Neural progenitor cell (in vitro differentiated cells): ENCODE data around the gene LATS2. TPM values are rescaled to one million over a fixed set of nuclear protein-coding genes. Genes with fewer than 3 reads are reported as not detected.

Experiments
- DNase-seq: peaks from one replicate; pipeline ENCODE4 v3.0.0-alpha.2; 2016; ENCODE audit warnings: low spot score
- H2AFZ ChIP-seq: fragments of 200-600 bp; sonication (generic); replicated peaks from 2 replicates; pipeline ENCODE4 v1.6.1; 2016; ENCODE audit warnings: antibody characterized with exemption
- H3F3A ChIP-seq: fragments of 200-600 bp; sonication (generic); 2 replicates; pipeline ENCODE4 v1.6.1; 2016; ENCODE audit warnings: antibody characterized with exemption, low read depth
- H3K27ac ChIP-seq: fragments of 200-600 bp; sonication (generic); 2 replicates; pipeline ENCODE4 v1.5.1; 2016; ENCODE audit warnings: mild to moderate bottlenecking
- H3K27me3 ChIP-seq: fragments of 200-600 bp; sonication (generic); 2 replicates; pipeline ENCODE4 v1.6.1; 2016; ENCODE audit warnings: mild to moderate bottlenecking, moderate library complexity
- H3K36me3 ChIP-seq: fragments of 200-600 bp; sonication (generic); 2 replicates; pipeline ENCODE4 v1.5.1; 2016
- H3K4me1 ChIP-seq: fragments of 200-600 bp; sonication (generic); 2 replicates; pipeline ENCODE4 v1.6.1; 2016; ENCODE audit warnings: mixed run types
- H3K4me2 ChIP-seq: fragments of 200-600 bp; sonication (generic); 2 replicates; pipeline ENCODE4 v1.6.1; 2016
- H3K4me3 ChIP-seq: fragments of 200-600 bp; sonication (generic); 2 replicates; pipeline ENCODE4 v1.5.1; 2016
- H3K79me2 ChIP-seq: fragments of 200-600 bp; sonication (generic); 2 replicates; pipeline ENCODE4 v1.6.1; 2016; ENCODE audit warnings: low read depth
- H3K9ac ChIP-seq: fragments of 200-600 bp; sonication (generic); 2 replicates; pipeline ENCODE4 v1.6.1; 2016
- H3K9me3 ChIP-seq: fragments of 200-600 bp; sonication (generic); 2 replicates; pipeline ENCODE4 v1.5.1; 2016; ENCODE audit warnings: low read depth
- H4K20me1 ChIP-seq: fragments of 200-600 bp; sonication (generic); 2 replicates; pipeline ENCODE4 v1.6.1; 2016; ENCODE audit warnings: low read depth
- H3K27ac Mint-ChIP-seq: 3 replicates; pipeline ENCODE4 v1.8.0; 2021; ENCODE audit warnings: mixed read lengths
- H3K27me3 Mint-ChIP-seq: 2 replicates; pipeline ENCODE4 v1.8.0; 2022; ENCODE audit warnings: low read depth, mild to moderate bottlenecking, inconsistent platforms, moderate library complexity, mixed read lengths; ENCODE audit not compliant: insufficient read depth
- H3K36me3 Mint-ChIP-seq: 3 replicates; pipeline ENCODE4 v1.8.0; 2021; ENCODE audit warnings: mixed read lengths
- H3K4me1 Mint-ChIP-seq: 3 replicates; pipeline ENCODE4 v1.8.0; 2021; ENCODE audit warnings: mixed read lengths
- H3K4me3 Mint-ChIP-seq: 3 replicates; pipeline ENCODE4 v1.8.0; 2021; ENCODE audit warnings: mild to moderate bottlenecking, moderate library complexity, mixed read lengths
- H3K9me3 Mint-ChIP-seq: 3 replicates; pipeline ENCODE4 v1.8.0; 2020; ENCODE audit warnings: mixed read lengths
- EZH2 ChIP-seq: fragments of 200-600 bp; sonication (generic); IDR thresholded peaks from 2 replicates; pipeline ENCODE4 v1.6.1; 2017; ENCODE audit warnings: antibody characterized with exemption, mild to moderate bottlenecking, moderate library complexity
- EZH2phosphoT487 ChIP-seq: fragments of 200-600 bp; sonication (generic); IDR thresholded peaks from 2 replicates; pipeline ENCODE4 v1.6.1; 2017; ENCODE audit warnings: antibody characterized with exemption
- total RNA-seq: library from RNA; depleted of rRNA; stranded (reverse); fragments of >200 nt; gene quantifications from 2 replicates; pipeline ENCODE4 v1.2.3, GENCODE V29; 2015; ENCODE audit warnings: low replicate concordance
- TF ChIP-seq, protein P1 (sequence below): fragments of 200-600 bp; sonication (generic); IDR thresholded peaks from 2 replicates; pipeline ENCODE4 v1.5.1; 2017; ENCODE audit warnings: antibody characterized with exemption, mild to moderate bottlenecking

The LATS2 gene
- 15.2 and 18.4 TPM in 2 replicates for total RNA-seq

DNA sequence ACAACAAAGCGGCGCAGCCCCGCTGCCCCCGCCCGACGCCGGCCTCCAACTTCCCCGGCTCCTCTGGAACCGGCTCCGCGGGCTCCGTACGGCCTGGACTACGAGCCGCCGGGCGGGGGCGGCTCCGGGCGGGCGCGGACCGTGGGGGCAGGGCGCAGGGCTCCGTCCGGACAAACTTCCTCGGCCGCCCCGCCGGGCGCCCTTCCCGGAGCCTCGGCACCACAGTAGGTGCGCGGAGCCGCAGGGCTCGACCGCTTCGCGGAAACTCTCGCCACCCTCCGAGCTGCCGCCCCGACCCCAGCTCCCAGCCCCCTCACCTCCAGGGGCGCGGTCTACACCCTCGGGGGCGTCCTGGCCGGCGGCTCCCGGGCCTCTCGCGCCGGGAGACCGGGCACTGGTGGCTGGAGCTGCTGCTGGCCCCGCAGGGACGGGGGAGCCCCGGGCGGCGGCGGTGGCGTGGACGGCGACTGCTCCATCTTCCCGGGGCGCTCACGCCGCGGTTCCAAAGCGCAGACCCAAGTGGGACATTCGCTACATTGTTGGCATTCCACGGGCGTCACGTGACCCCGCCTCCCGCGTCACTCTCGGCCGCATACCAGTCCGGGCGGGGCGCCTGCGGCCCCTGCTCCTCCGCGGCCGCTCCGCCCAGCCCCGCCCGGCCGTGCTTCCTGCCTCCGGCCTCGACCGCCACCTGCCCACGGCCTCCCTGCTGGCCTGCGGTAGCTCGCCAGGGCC lies at the start of gene LATS2:
LATS2 (minus strand) TSS at position 558 of the 735 bp plus-strand sequence. CDS start 15,560 bp downstream, outside the sequence.
- TF ChIP-seq EZH2phosphoT487 (no peak), EZH2 (no peak)
- TF ChIP-seq, protein P1, sequence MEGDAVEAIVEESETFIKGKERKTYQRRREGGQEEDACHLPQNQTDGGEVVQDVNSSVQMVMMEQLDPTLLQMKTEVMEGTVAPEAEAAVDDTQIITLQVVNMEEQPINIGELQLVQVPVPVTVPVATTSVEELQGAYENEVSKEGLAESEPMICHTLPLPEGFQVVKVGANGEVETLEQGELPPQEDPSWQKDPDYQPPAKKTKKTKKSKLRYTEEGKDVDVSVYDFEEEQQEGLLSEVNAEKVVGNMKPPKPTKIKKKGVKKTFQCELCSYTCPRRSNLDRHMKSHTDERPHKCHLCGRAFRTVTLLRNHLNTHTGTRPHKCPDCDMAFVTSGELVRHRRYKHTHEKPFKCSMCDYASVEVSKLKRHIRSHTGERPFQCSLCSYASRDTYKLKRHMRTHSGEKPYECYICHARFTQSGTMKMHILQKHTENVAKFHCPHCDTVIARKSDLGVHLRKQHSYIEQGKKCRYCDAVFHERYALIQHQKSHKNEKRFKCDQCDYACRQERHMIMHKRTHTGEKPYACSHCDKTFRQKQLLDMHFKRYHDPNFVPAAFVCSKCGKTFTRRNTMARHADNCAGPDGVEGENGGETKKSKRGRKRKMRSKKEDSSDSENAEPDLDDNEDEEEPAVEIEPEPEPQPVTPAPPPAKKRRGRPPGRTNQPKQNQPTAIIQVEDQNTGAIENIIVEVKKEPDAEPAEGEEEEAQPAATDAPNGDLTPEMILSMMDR, result no peak
- Histone ChIP-seq H3K4me2 (peak within 1 kb of the TSS; percentile 98), H2AFZ (peak within 1 kb of the TSS; percentile 56), H3K27me3 (no peaks in the 10 kb centered on the region), H3K27ac (peak within 1 kb of the TSS; percentile 99), H4K20me1 (peaks cover 42% of the 10 kb centered on the region), H3K36me3 (no peaks in the 10 kb centered on the region), H3K9ac (peak within 1 kb of the TSS; percentile 99), H3K9me3 (no peaks in the 10 kb centered on the region), H3F3A (peaks cover 19% of the 10 kb centered on the region), H3K4me3 (peak within 1 kb of the TSS; percentile 85), H3K79me2 (peaks cover 51% of the 10 kb centered on the region), H3K4me1 (peaks cover 23% of the 10 kb centered on the region)
- Mint-ChIP-seq H3K27me3 (peaks cover 4% of the 10 kb centered on the region), H3K4me1 (peaks cover 21% of the 10 kb centered on the region), H3K9me3 (no peaks in the 10 kb centered on the region), H3K4me3 (peak within 1 kb of the TSS; percentile 86), H3K27ac (peak within 1 kb of the TSS; percentile 79), H3K36me3 (peaks cover 3% of the 10 kb centered on the region)
- DNase-seq, result peak; percentile 98

DNA sequence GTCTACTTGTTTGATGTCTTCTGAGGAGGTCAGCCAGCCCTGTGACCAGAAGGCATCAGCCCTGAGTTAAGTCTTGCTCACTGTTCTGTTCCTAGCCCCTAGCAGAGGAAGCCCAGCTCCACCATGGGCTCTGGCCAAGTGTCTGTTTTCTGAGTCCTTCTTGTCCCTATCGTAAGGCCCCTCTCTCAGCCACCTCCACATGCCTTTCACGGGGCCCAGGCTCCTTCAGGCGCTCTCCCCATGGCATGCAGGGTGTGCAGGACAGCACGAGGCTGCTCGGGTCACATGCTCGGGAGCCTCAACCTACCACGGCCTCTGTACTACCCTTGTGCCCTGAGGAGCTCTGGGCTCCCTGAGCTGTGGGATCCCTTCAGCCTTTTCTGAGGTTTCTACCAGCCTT lies 47.8 kb upstream of the LATS2 start:
- Histone ChIP-seq H3K36me3 (no peaks in the 10 kb centered on the region), H3K27me3 (no peaks in the 10 kb centered on the region), H3K9ac (no peak overlapping the region), H3K4me3 (no peak overlapping the region), H4K20me1 (no peaks in the 10 kb centered on the region), H2AFZ (no peak overlapping the region), H3K79me2 (no peaks in the 10 kb centered on the region), H3K27ac (no peak overlapping the region), H3K4me2 (no peak overlapping the region), H3F3A (peaks cover 5% of the 10 kb centered on the region), H3K9me3 (no peaks in the 10 kb centered on the region), H3K4me1 (no peaks in the 10 kb centered on the region)
- peaks cover 12% of the 10 kb centered on the region for H3K27me3 Mint-ChIP-seq
- H3K27ac Mint-ChIP-seq, result no peak overlapping the region
- H3K4me1 Mint-ChIP-seq, result no peaks in the 10 kb centered on the region
- DNase-seq, result no peak
- H3K9me3 Mint-ChIP-seq, result peaks cover 2% of the 10 kb centered on the region
- H3K36me3 Mint-ChIP-seq, result no peaks in the 10 kb centered on the region
- H3K4me3 Mint-ChIP-seq, result no peak overlapping the region
- no peak for TF ChIP-seq EZH2phosphoT487
- TF ChIP-seq, protein P1, result no peak
- no peak for TF ChIP-seq EZH2

DNA sequence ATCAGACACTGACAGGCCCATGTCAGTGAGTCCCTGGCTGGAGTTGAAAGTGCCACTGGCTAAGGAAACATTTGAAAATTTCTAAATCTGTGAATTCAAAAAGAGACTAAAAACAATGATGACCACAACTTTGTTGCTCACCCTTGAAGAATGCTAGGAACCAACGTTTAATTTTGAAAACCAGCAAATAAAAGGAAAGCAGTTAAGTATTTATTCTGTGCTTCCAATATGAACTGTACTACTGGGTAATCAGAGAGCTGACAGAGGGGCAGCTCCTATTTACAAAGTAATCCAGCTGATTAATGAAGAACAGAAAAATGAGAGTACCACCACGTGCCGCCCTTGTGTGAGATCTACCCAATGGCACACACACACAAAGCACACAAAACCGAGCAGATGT lies 44.7 kb upstream of the LATS2 start:
- H3K9me3 Mint-ChIP-seq, result peaks cover 4% of the 10 kb centered on the region
- Histone ChIP-seq H3K36me3 (no peaks in the 10 kb centered on the region), H4K20me1 (no peaks in the 10 kb centered on the region), H3K4me2 (no peak overlapping the region), H2AFZ (no peak overlapping the region), H3F3A (peaks cover 5% of the 10 kb centered on the region), H3K27ac (no peak overlapping the region), H3K4me3 (no peak overlapping the region), H3K27me3 (no peaks in the 10 kb centered on the region), H3K4me1 (no peaks in the 10 kb centered on the region), H3K79me2 (no peaks in the 10 kb centered on the region), H3K9me3 (no peaks in the 10 kb centered on the region), H3K9ac (no peak overlapping the region)
- H3K27ac Mint-ChIP-seq, result no peak overlapping the region
- H3K36me3 Mint-ChIP-seq, result no peaks in the 10 kb centered on the region
- H3K27me3 Mint-ChIP-seq, result peaks cover 12% of the 10 kb centered on the region
- H3K4me1 Mint-ChIP-seq, result no peaks in the 10 kb centered on the region
- no peak for TF ChIP-seq EZH2
- no peak for DNase-seq
- H3K4me3 Mint-ChIP-seq, result no peak overlapping the region
